ENCODE measurements around the gene NR3C1. TPM values are rescaled to one million over a fixed set of nuclear protein-coding genes. Genes with fewer than 3 reads are reported as not detected.

The NR3C1 gene
- total and polyA plus RNA-seq, 2 of the 13 experiments (the other 11 are each of a cell fraction or from before 2014, with no cell fraction given): 10.0 to 24.3 TPM

- in situ Hi-C loops (cut with HindIII; ENCODE audit: extremely low pct_ligation_motif_present, low pct_unique_long_range_greater_than_20kb): no loop called here
- no peak overlapping the region for H2AFZ ChIP-seq (ENCODE audit: low read length)
These were observed 166.8 kb downstream of the NR3C1 start for GRCh38 chr5:143236682-143237081.

More at GRCh38 chr5:143236682-143237081, 166.8 kb downstream of the NR3C1 start:
- Histone ChIP-seq H3K4me3 (replicated peaks in 1 of 3; ENCODE audit: insufficient read depth in 1 of 3, low read depth in 2 of 3, low read length in 3 of 3) (no peak overlapping the region), H3K36me3 (replicated peaks in 1 of 2; ENCODE audit: control insufficient read depth in 1 of 2, insufficient read depth in 2 of 2, low read length in 2 of 2) (no peaks in the 10 kb centered on the region), H3K79me2 (ENCODE audit: insufficient read depth, low read length) (no peaks in the 10 kb centered on the region), H4K20me1 (ENCODE audit: insufficient read depth, low read length) (no peaks in the 10 kb centered on the region), H3K9ac (ENCODE audit: insufficient read depth, low read depth, low read length) (no peak overlapping the region), H3K4me2 (ENCODE audit: low read depth, low read length) (no peak overlapping the region), H3K27me3 (ENCODE audit: control insufficient read depth in 1 of 2, insufficient read depth in 2 of 2, low read length in 2 of 2) (no peaks in the 10 kb centered on the region), H3K9me3 (ENCODE audit: low read length) (no peaks in the 10 kb centered on the region), H3K4me1 (ENCODE audit: insufficient read depth, low read length) (peaks cover 47% of the 10 kb centered on the region), H3K27ac (ENCODE audit: extremely low read length, insufficient read depth, low read length) (no peak overlapping the region)
- no TSS peak for BruUV-seq (replicated peaks)
- DNase-seq (ENCODE audit: low spot score) (no peak), FAIRE-seq (no peak), ATAC-seq (no peak)
- CTCF ChIA-PET (ENCODE audit: low intra/inter-chr PET ratio, low total read pairs): no interaction called here
- WGBS (ENCODE audit: low lambda C conversion rate): 48% methylated on average over 2 of the region's 2 CpGs
- intact Hi-C loops (cut with micrococcal nuclease; ENCODE audit: unreplicated experiment): no loop called here
- TF ChIP-seq ZNF207 (IDR thresholded peaks at IDR 0.05; ENCODE audit: borderline replicate concordance): no peak
- TF ChIP-seq ZSCAN21 (CRISPR knock-in tag; IDR thresholded peaks at IDR 0.05; ENCODE audit: borderline replicate concordance): no peak
- TF ChIP-seq KLF13 (CRISPR knock-in tag; IDR thresholded peaks at IDR 0.05): no peak
- no peak for TF ChIP-seq GATAD1 (CRISPR knock-in tag; IDR thresholded peaks at IDR 0.05)
- TF ChIP-seq NR2F6 (IDR thresholded peaks at IDR 0.05): no peak
- TF ChIP-seq NR2F6 (CRISPR knock-in tag; IDR thresholded peaks at IDR 0.05): no peak
- TF ChIP-seq PRDM10 (CRISPR knock-in tag; IDR thresholded peaks at IDR 0.05; ENCODE audit: low read depth): no peak
- no peak for TF ChIP-seq ZNF264 (CRISPR knock-in tag; IDR thresholded peaks at IDR 0.05)
- no peak for TF ChIP-seq ZBTB14 (CRISPR knock-in tag; IDR thresholded peaks at IDR 0.05)
- no peak for TF ChIP-seq RAD21 (CRISPR knock-in tag; IDR thresholded peaks at IDR 0.05)
- no peak for TF ChIP-seq AGO2 (optimal IDR thresholded peaks at IDR 0.05; ENCODE audit: low read depth, low read length)
- no peak for TF ChIP-seq MLLT10 (CRISPR knock-in tag; IDR thresholded peaks at IDR 0.05)
- no peak for TF ChIP-seq ZNF792 (CRISPR knock-in tag; IDR thresholded peaks at IDR 0.05)
- POLR2A ChIA-PET: no interaction called here

Measured in HepG2 (cell line).